Esophagus muscularis mucosa (tissue), 4 donors: Measurements from ENCODE around the gene ETFA. TPM values are rescaled to one million over a fixed set of nuclear protein-coding genes. Genes with fewer than 3 reads are reported as not detected.

Experiments
- DNase-seq: peaks from one replicate; pipeline ENCODE4 v3.0.0-alpha.2; 2017; ENCODE audit errors: extremely low spot score
- H3K27ac ChIP-seq, 4 donors: fragments of 200-600 bp; sonication (generic); replicated peaks in 1 of 4; 1 replicate in 3 of 4; 2 replicates in 1 of 4; pipeline ENCODE4 v1.5.1; 2016 to 2019; ENCODE audit warnings: mild to moderate bottlenecking in 1 of 4
- H3K27me3 ChIP-seq, 4 donors: fragments of 200-600 bp; sonication (generic); one replicate each; pipeline versions ENCODE4 v1.5.1 to v1.6.0; 2016 to 2019
- H3K36me3 ChIP-seq, 4 donors: fragments of 200-600 bp; sonication (generic); one replicate each; pipeline ENCODE4 v1.5.1; 2016 to 2019
- H3K4me1 ChIP-seq, 4 donors: fragments of 200-600 bp; sonication (generic); one replicate each; pipeline ENCODE4 v1.5.1; 2016 to 2019
- H3K4me3 ChIP-seq, 4 donors: fragments of 200-600 bp; sonication (generic); 1 replicate in 2 of 4; 2 replicates in 2 of 4; pipeline ENCODE4 v1.5.1; 2016 to 2019; ENCODE audit warnings: mild to moderate bottlenecking in 4 of 4, moderate library complexity in 1 of 4
- H3K9me3 ChIP-seq, 4 donors: fragments of 200-600 bp; sonication (generic); 1 replicate in 3 of 4; 2 replicates in 1 of 4; pipeline ENCODE4 v1.5.1; 2016 to 2019
- EP300 ChIP-seq: sonication (generic); formaldehyde crosslinking; IDR thresholded peaks from one replicate; pipeline ENCODE4 v1.6.1; 2017; ENCODE audit warnings: antibody characterized with exemption
- POLR2A ChIP-seq: fragments of 450-650 bp; IDR thresholded peaks from one replicate; pipeline ENCODE4 v1.6.1; 2017; ENCODE audit warnings: antibody characterized with exemption, moderate library complexity, mild to moderate bottlenecking, low read depth
- POLR2AphosphoS5 ChIP-seq, 2 donors: sonication (generic); formaldehyde crosslinking; IDR thresholded peaks; one replicate each; pipeline ENCODE4 v1.6.1; 2017; ENCODE audit warnings: antibody characterized with exemption in 2 of 2
- WGBS: methylation state at CpG from one replicate; pipeline ENCODE4 v1.1.5; 2018; 5-methylcytosine and 5-hydroxymethylcytosine counted together
- intact Hi-C: fragments of 100-400 bp; cut with DNase I; formaldehyde crosslinking; loops from one replicate; pipeline ENCODE4 v1.15.1; 2023
- total RNA-seq, 4 donors: library from RNA; depleted of rRNA; stranded (reverse); fragments of >200 nt; gene quantifications; one replicate each; pipeline versions ENCODE4 v1.1.0 to v1.2.1, GENCODE V29; 2016
- TF ChIP-seq, protein P1 (sequence below), 3 experiments: fragments of 200-600 bp in 2 of 3; fragments of 450-650 bp in 1 of 3; sonication (generic) in 2 of 3; IDR thresholded peaks; one replicate each; pipeline ENCODE4 v1.5.1; 2017 to 2019; ENCODE audit warnings: antibody characterized with exemption in 3 of 3, mild to moderate bottlenecking in 2 of 3, moderate library complexity in 1 of 3

Gene ETFA
- total RNA-seq, 4 donors from 2014 or later, result 98.7 to 137 (median 130) TPM

DNA sequence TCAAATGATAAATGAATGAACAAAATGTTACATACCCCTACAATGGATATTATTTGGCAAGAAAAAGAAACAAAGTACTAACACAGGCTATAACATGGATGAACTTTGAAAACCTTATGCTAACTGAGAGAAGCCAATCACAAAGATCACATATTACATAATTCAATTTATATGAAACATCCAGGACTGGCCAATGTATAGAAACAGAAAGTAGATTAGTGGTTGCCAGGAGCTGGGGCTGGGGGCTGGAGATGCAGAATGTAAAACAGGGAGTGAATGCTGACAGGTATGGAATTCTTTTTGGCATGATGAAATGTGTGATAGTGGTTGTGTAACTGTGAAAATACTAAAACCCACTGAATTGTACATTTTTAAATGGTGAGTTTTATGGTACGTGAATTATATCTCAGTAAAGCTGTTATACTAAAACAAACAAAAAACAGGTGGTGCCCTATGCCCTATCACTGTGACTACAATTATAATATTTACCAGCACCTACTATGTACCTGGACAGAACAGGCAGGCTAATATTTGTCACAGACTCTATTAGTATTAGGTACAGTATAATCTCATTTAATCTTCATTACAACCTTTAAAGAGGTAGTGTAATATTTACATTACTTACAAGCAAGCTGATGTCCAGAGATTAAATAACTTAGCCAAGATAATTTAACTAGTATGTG, 90.0 kb downstream of the ETFA start:
- 100% methylated on average over 1 of the region's 1 CpG for WGBS
- intact Hi-C loops, result no loop called here
- Histone ChIP-seq H3K9me3 (no peaks in the 10 kb centered on the region), H3K4me1 (peaks cover 0 to 14% (median 11%) of the 10 kb centered on the region in 4 donors), H3K27ac (no peak overlapping the region), H3K27me3 (no peaks in the 10 kb centered on the region), H3K36me3 (peaks cover 16 to 51% (median 31%) of the 10 kb centered on the region in 4 donors), H3K4me3 (no peak overlapping the region)
- TF ChIP-seq POLR2AphosphoS5 (IDR thresholded peaks at IDR 0.05), result no peak
- TF ChIP-seq, protein P1, sequence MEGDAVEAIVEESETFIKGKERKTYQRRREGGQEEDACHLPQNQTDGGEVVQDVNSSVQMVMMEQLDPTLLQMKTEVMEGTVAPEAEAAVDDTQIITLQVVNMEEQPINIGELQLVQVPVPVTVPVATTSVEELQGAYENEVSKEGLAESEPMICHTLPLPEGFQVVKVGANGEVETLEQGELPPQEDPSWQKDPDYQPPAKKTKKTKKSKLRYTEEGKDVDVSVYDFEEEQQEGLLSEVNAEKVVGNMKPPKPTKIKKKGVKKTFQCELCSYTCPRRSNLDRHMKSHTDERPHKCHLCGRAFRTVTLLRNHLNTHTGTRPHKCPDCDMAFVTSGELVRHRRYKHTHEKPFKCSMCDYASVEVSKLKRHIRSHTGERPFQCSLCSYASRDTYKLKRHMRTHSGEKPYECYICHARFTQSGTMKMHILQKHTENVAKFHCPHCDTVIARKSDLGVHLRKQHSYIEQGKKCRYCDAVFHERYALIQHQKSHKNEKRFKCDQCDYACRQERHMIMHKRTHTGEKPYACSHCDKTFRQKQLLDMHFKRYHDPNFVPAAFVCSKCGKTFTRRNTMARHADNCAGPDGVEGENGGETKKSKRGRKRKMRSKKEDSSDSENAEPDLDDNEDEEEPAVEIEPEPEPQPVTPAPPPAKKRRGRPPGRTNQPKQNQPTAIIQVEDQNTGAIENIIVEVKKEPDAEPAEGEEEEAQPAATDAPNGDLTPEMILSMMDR (IDR thresholded peaks at IDR 0.05), result no peak
- TF ChIP-seq POLR2A, result no peak
- no peak for TF ChIP-seq EP300
- DNase-seq, result no peak

DNA sequence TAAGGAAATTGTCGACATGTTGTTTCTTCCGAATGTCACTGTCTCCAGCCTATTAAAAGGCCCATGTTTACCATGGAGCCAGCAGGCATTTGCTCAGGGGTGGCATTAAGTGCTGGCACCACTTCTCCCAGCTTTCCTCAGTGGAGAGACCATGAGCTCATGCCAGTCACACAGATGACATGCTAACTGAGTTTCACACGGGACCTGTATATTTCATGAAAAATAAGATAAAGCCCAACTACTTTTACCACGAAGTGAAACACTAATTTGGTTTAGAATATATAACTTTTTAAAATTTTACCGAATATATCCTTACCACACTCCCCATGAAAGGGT, 93.4 kb downstream of the ETFA start:
- TF ChIP-seq EP300 (no peak), POLR2A (no peak), POLR2AphosphoS5 (IDR thresholded peaks at IDR 0.05) (no peak)
- TF ChIP-seq, protein P1 (IDR thresholded peaks at IDR 0.05), result no peak
- peaks cover 0 to 14% (median 11%) of the 10 kb centered on the region in 4 donors for H3K4me1 ChIP-seq
- DNase-seq, result no peak
- H3K36me3 ChIP-seq, result peaks cover 0 to 49% (median 37%) of the 10 kb centered on the region in 4 donors
- intact Hi-C loops, result no loop called here
- H3K4me3 ChIP-seq, result no peak overlapping the region
- no peaks in the 10 kb centered on the region for H3K9me3 ChIP-seq
- H3K27ac ChIP-seq, result no peak overlapping the region
- no peaks in the 10 kb centered on the region for H3K27me3 ChIP-seq
- WGBS, result 91% methylated on average over 5 of the region's 5 CpGs

DNA sequence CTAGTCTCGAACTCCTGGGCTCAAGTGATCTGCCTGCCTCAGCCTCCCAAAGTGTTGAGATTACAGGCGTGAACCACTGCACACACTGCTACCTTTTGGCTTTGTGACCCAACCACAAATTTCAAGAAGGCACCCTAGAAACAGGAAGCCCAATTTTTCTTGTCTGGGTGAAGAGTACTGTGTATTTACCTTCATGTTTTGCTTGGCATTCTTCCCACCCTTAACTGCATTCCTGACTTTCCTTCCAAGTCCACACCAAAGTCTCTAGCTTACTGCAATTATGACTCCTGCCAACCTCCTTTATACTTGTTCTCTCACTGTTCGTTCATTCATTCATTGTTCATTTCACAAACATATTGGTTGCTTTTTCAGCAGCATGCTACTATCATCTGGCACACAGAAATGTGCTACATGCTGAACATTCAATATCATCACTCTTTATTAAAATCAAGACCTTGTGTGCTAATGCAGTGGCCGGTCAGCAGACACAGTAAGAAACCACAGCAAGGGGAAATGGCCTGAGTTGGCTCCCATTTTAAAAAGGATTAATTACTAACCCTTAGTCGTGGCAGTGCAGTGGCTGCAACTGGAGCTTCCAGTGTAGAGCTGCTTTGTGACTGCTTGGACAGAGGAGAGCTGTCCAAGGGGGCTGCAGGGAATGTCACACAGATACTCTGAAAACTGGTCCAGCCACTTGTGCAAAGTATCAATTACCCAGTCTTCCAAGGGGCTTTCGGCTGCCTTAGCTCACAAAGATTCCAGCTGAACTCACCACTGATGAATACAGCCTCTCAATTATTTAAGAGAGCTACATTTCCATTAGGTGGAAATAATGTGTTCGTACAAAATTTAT, 94.0 kb downstream of the ETFA start:
- no peak overlapping the region for H3K4me3 ChIP-seq
- intact Hi-C loops, result no loop called here
- TF ChIP-seq POLR2AphosphoS5 (IDR thresholded peaks at IDR 0.05), result no peak
- TF ChIP-seq EP300, result no peak
- no peak for TF ChIP-seq POLR2A
- TF ChIP-seq, protein P1 (IDR thresholded peaks at IDR 0.05), result no peak

DNA sequence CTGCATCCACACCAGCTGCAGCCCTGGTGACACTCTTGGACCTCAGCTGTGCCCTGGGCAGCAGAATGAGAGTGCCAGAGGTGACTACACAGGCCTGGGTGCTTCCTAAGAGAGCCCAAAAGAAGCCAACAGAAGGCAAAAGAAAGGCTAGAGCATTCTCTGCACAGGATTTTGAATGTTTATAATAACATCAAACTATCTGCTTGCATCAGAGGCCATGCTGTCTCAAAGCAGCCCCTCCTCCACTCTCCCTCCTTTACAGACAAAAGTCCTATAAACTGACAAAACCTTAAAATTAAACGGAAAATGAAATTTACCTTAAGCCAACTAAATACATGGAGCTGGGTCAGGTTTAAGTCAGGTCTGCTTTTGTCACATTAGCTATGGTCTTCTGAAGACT, 95.6 kb downstream of the ETFA start:
- Histone ChIP-seq H3K9me3 (no peaks in the 10 kb centered on the region), H3K4me1 (peaks cover 0 to 14% (median 11%) of the 10 kb centered on the region in 4 donors), H3K4me3 (no peak overlapping the region), H3K27me3 (no peaks in the 10 kb centered on the region), H3K36me3 (peaks cover 13 to 65% (median 55%) of the 10 kb centered on the region in 4 donors), H3K27ac (no peak overlapping the region)
- WGBS, result 73% methylated on average over 1 of the region's 1 CpG
- peak; percentile 86 for DNase-seq
- intact Hi-C loops, result no loop called here
- no peak for TF ChIP-seq EP300
- TF ChIP-seq POLR2A, result no peak
- TF ChIP-seq, protein P1 (IDR thresholded peaks at IDR 0.05), result no peak
- TF ChIP-seq POLR2AphosphoS5 (IDR thresholded peaks at IDR 0.05), result no peak

More for the DNA sequence above, 94.0 kb downstream of the ETFA start:
- Histone ChIP-seq H3K4me1 (peaks cover 0 to 14% (median 11%) of the 10 kb centered on the region in 4 donors), H3K27me3 (no peaks in the 10 kb centered on the region), H3K9me3 (no peaks in the 10 kb centered on the region), H3K27ac (no peak overlapping the region), H3K36me3 (peaks cover 0 to 49% (median 42%) of the 10 kb centered on the region in 4 donors)
- peak; percentile 60 for DNase-seq
- 75% methylated on average over 7 of the region's 7 CpGs for WGBS
